Neural progenitor cell (in vitro differentiated cells): ENCODE measurements around the gene ANAPC15. TPM values are rescaled to one million over a fixed set of nuclear protein-coding genes. Genes with fewer than 3 reads are reported as not detected.

Experiments used
- DNase-seq: peaks from one replicate; pipeline ENCODE4 v3.0.0-alpha.2; 2016; ENCODE audit warnings: low spot score
- H2AFZ ChIP-seq: fragments of 200-600 bp; sonication (generic); replicated peaks from 2 replicates; pipeline ENCODE4 v1.6.1; 2016; ENCODE audit warnings: antibody characterized with exemption
- H3F3A ChIP-seq: fragments of 200-600 bp; sonication (generic); 2 replicates; pipeline ENCODE4 v1.6.1; 2016; ENCODE audit warnings: antibody characterized with exemption, low read depth
- H3K27ac ChIP-seq: fragments of 200-600 bp; sonication (generic); 2 replicates; pipeline ENCODE4 v1.5.1; 2016; ENCODE audit warnings: mild to moderate bottlenecking
- H3K27me3 ChIP-seq: fragments of 200-600 bp; sonication (generic); 2 replicates; pipeline ENCODE4 v1.6.1; 2016; ENCODE audit warnings: mild to moderate bottlenecking, moderate library complexity
- H3K36me3 ChIP-seq: fragments of 200-600 bp; sonication (generic); 2 replicates; pipeline ENCODE4 v1.5.1; 2016
- H3K4me1 ChIP-seq: fragments of 200-600 bp; sonication (generic); 2 replicates; pipeline ENCODE4 v1.6.1; 2016; ENCODE audit warnings: mixed run types
- H3K4me2 ChIP-seq: fragments of 200-600 bp; sonication (generic); 2 replicates; pipeline ENCODE4 v1.6.1; 2016
- H3K4me3 ChIP-seq: fragments of 200-600 bp; sonication (generic); 2 replicates; pipeline ENCODE4 v1.5.1; 2016
- H3K79me2 ChIP-seq: fragments of 200-600 bp; sonication (generic); 2 replicates; pipeline ENCODE4 v1.6.1; 2016; ENCODE audit warnings: low read depth
- H3K9ac ChIP-seq: fragments of 200-600 bp; sonication (generic); 2 replicates; pipeline ENCODE4 v1.6.1; 2016
- H3K9me3 ChIP-seq: fragments of 200-600 bp; sonication (generic); 2 replicates; pipeline ENCODE4 v1.5.1; 2016; ENCODE audit warnings: low read depth
- H4K20me1 ChIP-seq: fragments of 200-600 bp; sonication (generic); 2 replicates; pipeline ENCODE4 v1.6.1; 2016; ENCODE audit warnings: low read depth
- H3K27ac Mint-ChIP-seq: 3 replicates; pipeline ENCODE4 v1.8.0; 2021; ENCODE audit warnings: mixed read lengths
- H3K27me3 Mint-ChIP-seq: 2 replicates; pipeline ENCODE4 v1.8.0; 2022; ENCODE audit warnings: low read depth, mild to moderate bottlenecking, inconsistent platforms, moderate library complexity, mixed read lengths; ENCODE audit not compliant: insufficient read depth
- H3K36me3 Mint-ChIP-seq: 3 replicates; pipeline ENCODE4 v1.8.0; 2021; ENCODE audit warnings: mixed read lengths
- H3K4me1 Mint-ChIP-seq: 3 replicates; pipeline ENCODE4 v1.8.0; 2021; ENCODE audit warnings: mixed read lengths
- H3K4me3 Mint-ChIP-seq: 3 replicates; pipeline ENCODE4 v1.8.0; 2021; ENCODE audit warnings: mild to moderate bottlenecking, moderate library complexity, mixed read lengths
- H3K9me3 Mint-ChIP-seq: 3 replicates; pipeline ENCODE4 v1.8.0; 2020; ENCODE audit warnings: mixed read lengths
- CTCF ChIP-seq: fragments of 200-600 bp; sonication (generic); IDR thresholded peaks from 2 replicates; pipeline ENCODE4 v1.5.1; 2017; ENCODE audit warnings: antibody characterized with exemption, mild to moderate bottlenecking
- EZH2 ChIP-seq: fragments of 200-600 bp; sonication (generic); IDR thresholded peaks from 2 replicates; pipeline ENCODE4 v1.6.1; 2017; ENCODE audit warnings: antibody characterized with exemption, mild to moderate bottlenecking, moderate library complexity
- EZH2phosphoT487 ChIP-seq: fragments of 200-600 bp; sonication (generic); IDR thresholded peaks from 2 replicates; pipeline ENCODE4 v1.6.1; 2017; ENCODE audit warnings: antibody characterized with exemption
- total RNA-seq: library from RNA; depleted of rRNA; stranded (reverse); fragments of >200 nt; gene quantifications from 2 replicates; pipeline ENCODE4 v1.2.3, GENCODE V29; 2015; ENCODE audit warnings: low replicate concordance

The ANAPC15 gene
- total RNA-seq, 1 donor from 2014 or later = 45.6 TPM

GRCh38 chr11:72067676-72068075, 44.8 kb downstream of the ANAPC15 start:
- no peak overlapping the region for H3K4me3 Mint-ChIP-seq
- TF ChIP-seq EZH2 (no peak), CTCF (no peak), EZH2phosphoT487 (no peak)
- peaks cover 7% of the 10 kb centered on the region for H3K36me3 Mint-ChIP-seq
- H3K27ac Mint-ChIP-seq = no peak overlapping the region
- no peaks in the 10 kb centered on the region for H3K27me3 ChIP-seq
- DNase-seq = no peak
- H3K27ac ChIP-seq = peak overlapping the region; percentile 89
- no peaks in the 10 kb centered on the region for H3K9me3 ChIP-seq
- H3K4me2 ChIP-seq = peak overlapping the region; percentile 60
- H3K4me1 Mint-ChIP-seq = peaks cover 48% of the 10 kb centered on the region
- peaks cover 49% of the 10 kb centered on the region for H4K20me1 ChIP-seq
- peaks cover 8% of the 10 kb centered on the region for H3K27me3 Mint-ChIP-seq
- peaks cover 51% of the 10 kb centered on the region for H3K4me1 ChIP-seq
- peaks cover 26% of the 10 kb centered on the region for H3F3A ChIP-seq
- no peaks in the 10 kb centered on the region for H3K9me3 Mint-ChIP-seq
- H3K79me2 ChIP-seq = peaks cover 100% of the 10 kb centered on the region
- H3K9ac ChIP-seq = no peak overlapping the region
- no peaks in the 10 kb centered on the region for H3K36me3 ChIP-seq
- no peak overlapping the region for H2AFZ ChIP-seq
- H3K4me3 ChIP-seq = no peak overlapping the region

- no peak overlapping the region for H3K4me3 Mint-ChIP-seq
- no peaks in the 10 kb centered on the region for H3K9me3 Mint-ChIP-seq
- TF ChIP-seq EZH2phosphoT487 (no peak), EZH2 (no peak), CTCF (no peak)
Observed at GRCh38 chr11:72067266-72067665, 45.2 kb downstream of the ANAPC15 start.

GRCh38 chr11:72066855-72067254, 45.6 kb downstream of the ANAPC15 start:
- DNase-seq = no peak
- H3K27ac Mint-ChIP-seq = peak overlapping the region; percentile 19
- TF ChIP-seq CTCF (no peak), EZH2phosphoT487 (no peak), EZH2 (no peak)
- no peak overlapping the region for H3K4me3 ChIP-seq
- peak overlapping the region; percentile 89 for H3K27ac ChIP-seq
- no peaks in the 10 kb centered on the region for H3K36me3 ChIP-seq
- H3F3A ChIP-seq = peaks cover 26% of the 10 kb centered on the region
- H3K27me3 Mint-ChIP-seq = peaks cover 4% of the 10 kb centered on the region
- peaks cover 41% of the 10 kb centered on the region for H3K4me1 Mint-ChIP-seq
- H3K4me1 ChIP-seq = peaks cover 43% of the 10 kb centered on the region
- H3K9me3 Mint-ChIP-seq = no peaks in the 10 kb centered on the region
- no peak overlapping the region for H2AFZ ChIP-seq
- H3K79me2 ChIP-seq = peaks cover 100% of the 10 kb centered on the region
- H4K20me1 ChIP-seq = peaks cover 41% of the 10 kb centered on the region
- H3K27me3 ChIP-seq = no peaks in the 10 kb centered on the region
- H3K9ac ChIP-seq = no peak overlapping the region
- H3K4me3 Mint-ChIP-seq = no peak overlapping the region
- H3K9me3 ChIP-seq = no peaks in the 10 kb centered on the region
- peak overlapping the region; percentile 60 for H3K4me2 ChIP-seq
- peaks cover 9% of the 10 kb centered on the region for H3K36me3 Mint-ChIP-seq

More at GRCh38 chr11:72067266-72067665, 45.2 kb downstream of the ANAPC15 start:
- Histone ChIP-seq H3K4me3 (no peak overlapping the region), H3K27me3 (no peaks in the 10 kb centered on the region), H2AFZ (no peak overlapping the region), H3K9me3 (no peaks in the 10 kb centered on the region), H3K4me1 (peaks cover 47% of the 10 kb centered on the region), H3F3A (peaks cover 26% of the 10 kb centered on the region), H3K79me2 (peaks cover 100% of the 10 kb centered on the region), H3K27ac (peak overlapping the region; percentile 89), H3K36me3 (no peaks in the 10 kb centered on the region), H4K20me1 (peaks cover 45% of the 10 kb centered on the region), H3K4me2 (peak overlapping the region; percentile 60), H3K9ac (no peak overlapping the region)
- H3K4me1 Mint-ChIP-seq = peaks cover 44% of the 10 kb centered on the region
- H3K27ac Mint-ChIP-seq = peak overlapping the region; percentile 19
- peaks cover 7% of the 10 kb centered on the region for H3K36me3 Mint-ChIP-seq
- peaks cover 5% of the 10 kb centered on the region for H3K27me3 Mint-ChIP-seq
- DNase-seq = no peak
